Middle frontal gyrus (tissue), 1 donor: ENCODE data around the gene HDAC3.

ENCODE experiments used
- DNase-seq: peaks from one replicate; pipeline ENCODE4 v3.0.0-alpha.2; 2015; ENCODE audit warnings: low spot score; ENCODE audit errors: extremely low spot score

HDAC3 gene

GRCh38 chr5:141657937-141658545 is 21.4 kb upstream of the HDAC3 start:
- no peak for DNase-seq

- no peak for DNase-seq
These were observed 20.8 kb upstream of the HDAC3 start for GRCh38 chr5:141657404-141657803.

- DNase-seq, result no peak
These were observed 19.7 kb upstream of the HDAC3 start for GRCh38 chr5:141656396-141656795.

GRCh38 chr5:141655020-141655419 is 18.4 kb upstream of the HDAC3 start:
- no peak for DNase-seq

GRCh38 chr5:141654298-141654697 is 17.6 kb upstream of the HDAC3 start:
- no peak for DNase-seq

- no peak for DNase-seq
These were observed 15.1 kb upstream of the HDAC3 start for GRCh38 chr5:141651728-141652105.

- DNase-seq, result no peak
These were observed 14.4 kb upstream of the HDAC3 start, which contains the start of gene FCHSD1 for GRCh38 chr5:141650851-141651727. Gene FCHSD1, minus strand, starts transcription at chr5:141651418. Its CDS starts 50 bp downstream, at chr5:141651368.

- no peak for DNase-seq
These were observed 13.3 kb upstream of the HDAC3 start for GRCh38 chr5:141649972-141650371.

GRCh38 chr5:141649056-141649688 is 12.5 kb upstream of the HDAC3 start:
- DNase-seq, result no peak

GRCh38 chr5:141647851-141648250 is 11.2 kb upstream of the HDAC3 start:
- no peak for DNase-seq

GRCh38 chr5:141647242-141647641 is 10.6 kb upstream of the HDAC3 start:
- no peak for DNase-seq

- no peak for DNase-seq
These were observed 9.4 kb upstream of the HDAC3 start for GRCh38 chr5:141646026-141646425.

GRCh38 chr5:141641634-141642267 is 5.1 kb upstream of the HDAC3 start:
- DNase-seq, result no peak

- no peak for DNase-seq
These were observed 4.0 kb upstream of the HDAC3 start for GRCh38 chr5:141640698-141641097.

GRCh38 chr5:141640051-141640415 is 3.4 kb upstream of the HDAC3 start:
- no peak for DNase-seq

GRCh38 chr5:141639357-141640050 is 2.9 kb upstream of the HDAC3 start:
- DNase-seq, result no peak

- DNase-seq, result no peak
These were observed 2.1 kb upstream of the HDAC3 start for GRCh38 chr5:141638771-141639170.

GRCh38 chr5:141637767-141638419 is 1.2 kb upstream of the HDAC3 start:
- DNase-seq, result no peak

- DNase-seq, result no peak
These were observed 596 bp upstream of the HDAC3 start for GRCh38 chr5:141637123-141637766.

- DNase-seq, result no peak
These were observed 590 bp downstream of the HDAC3 start for GRCh38 chr5:141636106-141636412.
